Motor neuron (in vitro differentiated cells): ENCODE results near the gene CALD1. TPM values are rescaled to one million over a fixed set of nuclear protein-coding genes. Genes with fewer than 3 reads are reported as not detected.
A peak's percentile ranks its signal among the peaks of the same experiment; 100 is the strongest.

Source experiments
- ATAC-seq, 8 experiments: fragments of 200-7000 bp; cut with Tn5 transposase; replicated peaks in 6 of 8; 2 replicates each; pipeline ENCODE4 v1.8.0; 2021; ENCODE audit warnings: mild to moderate bottlenecking in 8 of 8, moderate library complexity in 8 of 8
- H3K27ac ChIP-seq, 2 donors: fragments of 250-450 bp; sonication (Bioruptor Pico); 2 replicates each; pipeline ENCODE4 v1.9.0; 2021; ENCODE audit warnings: antibody characterized with exemption in 2 of 2, mild to moderate bottlenecking in 2 of 2, moderate library complexity in 1 of 2
- H3K4me1 ChIP-seq, 2 donors: fragments of 250-450 bp; sonication (Bioruptor Pico); replicated peaks in 1 of 2; 2 replicates each; pipeline ENCODE4 v1.6.1; 2021; ENCODE audit warnings: antibody characterized with exemption in 2 of 2, mild to moderate bottlenecking in 2 of 2, moderate library complexity in 1 of 2
- H3K4me3 ChIP-seq, 5 donors: fragments of 250-450 bp; sonication (Bioruptor Pico); 2 replicates each; pipeline ENCODE4 v1.9.0; 2021; ENCODE audit warnings: antibody characterized with exemption in 5 of 5, mild to moderate bottlenecking in 5 of 5, moderate library complexity in 4 of 5
- WGBS, 10 experiments: fragments of 450-650 bp; shearing (Covaris generic); methylation state at CpG; one replicate each; pipeline ENCODE4 v1.0.0; 2022; 5-methylcytosine and 5-hydroxymethylcytosine counted together
- in situ Hi-C, 9 experiments: fragments of 400-800 bp; cut with MboI; loops; one replicate each; pipeline ENCODE4 v1.15.0; 2021; ENCODE audit warnings: low sequenced_read_pairs in 9 of 9, low pct_unique_long_range_greater_than_20kb in 2 of 9; ENCODE audit not compliant: unreplicated experiment in 9 of 9
- total RNA-seq, 8 experiments: library from RNA; unstranded; fragments of 300-600 nt; gene quantifications; 2 replicates each; pipeline versions ENCODE4 v1.2.3 to v1.2.4, GENCODE V29; 2022

Gene CALD1
- total RNA-seq, 8 experiments from 2014 or later, result 6.9 to 204 (median 64.7) TPM

GRCh38 chr7:134942690-134943466, 163.4 kb downstream of the CALD1 start:
- H3K27ac ChIP-seq, result no peak overlapping the region
- in situ Hi-C loops, result no loop called here

GRCh38 chr7:134943785-134944400, 164.5 kb downstream of the CALD1 start:
- WGBS, 10 experiments, result 25 to 92% (median 71%) methylated on average over 1 to 3 of the region's 3 CpGs; no CpG with 5 or more reads in 1 of the 10 experiments
- peak in 4 of 8 experiments; percentile 18 to 46 (median 42) for ATAC-seq
- H3K4me1 ChIP-seq, result peaks cover 0 to 4% of the 10 kb centered on the region in 2 donors
- in situ Hi-C loops, result no loop called here
- no peak overlapping the region for H3K27ac ChIP-seq
- no peak overlapping the region for H3K4me3 ChIP-seq

More at GRCh38 chr7:134942690-134943466, 163.4 kb downstream of the CALD1 start:
- H3K4me3 ChIP-seq, result no peak overlapping the region
- no peak for ATAC-seq
- 14 to 93% (median 38%) methylated on average over 3 to 6 of the region's 9 CpGs for WGBS, 10 experiments
- peaks cover 0 to 4% of the 10 kb centered on the region in 2 donors for H3K4me1 ChIP-seq

GRCh38 chr7:134945691-134946090, 166.3 kb downstream of the CALD1 start:
- Histone ChIP-seq H3K4me1 (peaks cover 0 to 4% of the 10 kb centered on the region in 2 donors), H3K27ac (no peak overlapping the region), H3K4me3 (no peak overlapping the region)
- in situ Hi-C loops, result no loop called here
- 40 to 100% (median 70%) methylated on average over 1 to 3 of the region's 3 CpGs; no CpG with 5 or more reads in 1 of the 10 experiments for WGBS, 10 experiments
- peak in 4 of 8 experiments; percentile 39 to 77 (median 52) for ATAC-seq

DNA sequence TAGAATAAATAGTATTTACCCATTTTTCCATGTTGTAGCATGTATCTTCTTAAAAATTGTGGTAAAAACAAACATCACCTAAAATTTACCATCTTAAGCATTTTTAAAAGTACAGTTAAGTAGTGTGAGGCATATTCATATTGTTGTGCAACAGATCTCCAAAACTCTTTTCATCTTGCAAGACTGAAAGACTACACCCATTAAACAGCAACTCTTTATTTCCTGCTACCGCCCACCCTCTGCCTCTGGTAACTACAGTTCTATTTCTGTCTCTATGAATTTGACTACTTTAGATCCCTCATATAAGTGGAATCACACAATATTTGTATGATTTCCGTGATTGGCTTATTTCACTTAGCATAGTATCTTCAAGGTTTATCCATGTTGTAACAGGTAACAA, 166.8 kb downstream of the CALD1 start:
- ATAC-seq, result peak in 3 of 8 experiments; percentile 55 to 92 (median 87)

DNA sequence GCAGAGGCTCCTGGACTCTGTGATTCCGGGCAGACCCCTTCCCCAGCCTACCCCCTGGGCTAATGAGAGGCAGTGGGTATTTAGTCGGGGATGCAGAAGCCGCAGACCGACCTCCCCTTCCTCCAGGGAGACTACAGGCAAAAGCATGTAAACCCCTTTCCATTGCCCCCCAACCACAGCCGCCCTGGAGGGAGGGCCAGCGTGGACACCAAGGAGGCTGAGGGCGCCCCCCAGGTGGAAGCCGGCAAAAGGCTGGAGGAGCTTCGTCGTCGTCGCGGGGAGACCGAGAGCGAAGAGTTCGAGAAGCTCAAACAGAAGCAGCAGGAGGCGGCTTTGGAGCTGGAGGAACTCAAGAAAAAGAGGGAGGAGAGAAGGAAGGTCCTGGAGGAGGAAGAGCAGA, 167.9 kb downstream of the CALD1 start:
- H3K4me3 ChIP-seq, result no peak overlapping the region
- H3K4me1 ChIP-seq, result peaks cover 0 to 4% of the 10 kb centered on the region in 2 donors
- WGBS, 10 experiments, result 93 to 100% (median 98%) methylated on average over 1 to 15 of the region's 17 CpGs; no CpG with 5 or more reads in 2 of the 10 experiments
- no peak overlapping the region for H3K27ac ChIP-seq
- ATAC-seq, result no peak
- in situ Hi-C loops, result no loop called here

More for the DNA sequence above, 166.8 kb downstream of the CALD1 start:
- peaks cover 0 to 4% of the 10 kb centered on the region in 2 donors for H3K4me1 ChIP-seq
- WGBS, 10 experiments, result 17 to 100% (median 92%) methylated on average over 1 to 2 of the region's 2 CpGs
- no peak overlapping the region for H3K4me3 ChIP-seq
- in situ Hi-C loops, result no loop called here
- H3K27ac ChIP-seq, result no peak overlapping the region

- no peak overlapping the region for H3K27ac ChIP-seq
- in situ Hi-C loops, result no loop called here
- H3K4me3 ChIP-seq, result no peak overlapping the region
- ATAC-seq, result no peak
- WGBS, 10 experiments, result 100% methylated on average over 1 of the region's 1 CpG; no CpG with 5 or more reads in 3 of the 10 experiments
- H3K4me1 ChIP-seq, result peaks cover 0 to 4% of the 10 kb centered on the region in 2 donors
Measured at GRCh38 chr7:134947831-134948230, 168.4 kb downstream of the CALD1 start.

DNA sequence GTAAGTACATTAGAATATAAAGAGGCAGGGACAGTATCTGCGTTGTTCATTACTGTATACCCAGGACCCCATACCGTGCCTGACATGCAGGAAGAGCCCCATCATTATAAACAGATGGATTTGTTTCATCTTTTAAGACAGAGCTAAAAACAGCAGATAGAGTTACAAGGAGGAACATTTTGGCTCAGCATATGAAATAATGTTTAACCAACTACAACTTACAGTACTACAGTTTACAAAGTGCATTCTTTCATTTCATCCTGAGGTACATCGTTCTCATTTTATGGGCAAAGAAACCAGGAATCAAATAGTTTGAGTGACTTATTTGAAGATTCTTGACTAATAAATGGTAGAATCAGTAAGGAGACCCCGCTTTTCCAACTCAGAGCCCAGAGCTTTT, 168.8 kb downstream of the CALD1 start:
- Histone ChIP-seq H3K4me3 (no peak overlapping the region), H3K4me1 (peaks cover 0 to 4% of the 10 kb centered on the region in 2 donors), H3K27ac (no peak overlapping the region)
- no peak for ATAC-seq
- in situ Hi-C loops, result no loop called here
- WGBS, 10 experiments, result 40 to 100% (median 92%) methylated on average over 1 to 4 of the region's 4 CpGs

GRCh38 chr7:134948736-134949135, 169.3 kb downstream of the CALD1 start:
- in situ Hi-C loops, result no loop called here
- H3K4me3 ChIP-seq, result no peak overlapping the region
- no peak overlapping the region for H3K27ac ChIP-seq
- ATAC-seq, result peak in 2 of 8 experiments; percentile 72 to 74
- WGBS, 10 experiments, result 60 to 88% (median 82%) methylated on average over 1 of the region's 1 CpG; no CpG with 5 or more reads in 6 of the 10 experiments
- peaks cover 0 to 4% of the 10 kb centered on the region in 2 donors for H3K4me1 ChIP-seq

GRCh38 chr7:134949171-134949570, 169.7 kb downstream of the CALD1 start:
- Histone ChIP-seq H3K4me3 (no peak overlapping the region), H3K4me1 (peaks cover 0 to 4% of the 10 kb centered on the region in 2 donors), H3K27ac (no peak overlapping the region)
- ATAC-seq, result peak in 3 of 8 experiments; percentile 19 to 40 (median 30)
- WGBS, 10 experiments, result 20 to 100% (median 84%) methylated on average over 1 to 3 of the region's 3 CpGs; no CpG with 5 or more reads in 1 of the 10 experiments
- in situ Hi-C loops, result no loop called here

GRCh38 chr7:134954197-134955082, 175.0 kb downstream of the CALD1 start:
- ATAC-seq, result peak in 1 of 8 experiments; percentile 33
- in situ Hi-C loops, result loop anchor here in 3 of 9 experiments (25.0 kb wide), 3 partner anchors 208 to 517 kb away; partner anchors contain the start of gene CYREN (in 1 of the 3)
- Histone ChIP-seq H3K4me1 (no peaks in the 10 kb centered on the region), H3K4me3 (no peak overlapping the region), H3K27ac (no peak overlapping the region)
- WGBS, 10 experiments, result 20 to 96% (median 65%) methylated on average over 1 to 9 of the region's 9 CpGs

DNA sequence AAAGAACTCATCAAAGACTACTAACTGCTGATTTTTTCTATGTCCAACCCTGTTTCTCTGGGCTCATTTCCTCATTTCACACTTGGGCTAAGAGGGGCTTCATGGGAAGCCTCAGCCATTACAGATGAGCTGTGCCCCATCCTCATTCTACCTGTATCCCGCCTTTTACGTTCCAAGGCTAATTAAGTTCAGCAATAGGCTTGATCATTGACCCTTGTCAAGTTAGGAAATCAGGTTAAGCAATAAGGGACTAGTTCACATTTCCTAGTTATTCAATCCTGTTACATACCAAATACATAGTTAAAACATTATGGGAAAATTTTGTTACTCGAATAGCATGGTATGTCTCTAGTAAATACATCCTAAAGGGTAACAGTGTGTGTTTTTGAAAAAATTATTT, 177.6 kb downstream of the CALD1 start:
- no peak overlapping the region for H3K27ac ChIP-seq
- no peaks in the 10 kb centered on the region for H3K4me1 ChIP-seq
- in situ Hi-C loops, result loop anchor here in 3 of 9 experiments (25.0 kb wide), 3 partner anchors 205 to 520 kb away; partner anchors contain the start of gene CYREN (in 1 of the 3)
- ATAC-seq, result no peak
- H3K4me3 ChIP-seq, result no peak overlapping the region
- 83 to 100% (median 97%) methylated on average over 1 to 3 of the region's 3 CpGs; no CpG with 5 or more reads in 4 of the 10 experiments for WGBS, 10 experiments

- in situ Hi-C loops, result loop anchor here in 3 of 9 experiments (25.0 kb wide), 3 partner anchors 202 to 523 kb away; partner anchors contain the start of gene CYREN (in 1 of the 3)
- WGBS, 10 experiments, result 50 to 100% (median 96%) methylated on average over 1 to 5 of the region's 5 CpGs; no CpG with 5 or more reads in 2 of the 10 experiments
- Histone ChIP-seq H3K4me1 (no peaks in the 10 kb centered on the region), H3K4me3 (no peak overlapping the region), H3K27ac (no peak overlapping the region)
- ATAC-seq, result no peak
Measured at GRCh38 chr7:134959810-134960209, 180.4 kb downstream of the CALD1 start.
